Sigmoid colon (tissue), 3 donors: ENCODE data around the gene TNNC1.

ENCODE experiments used
- POLR2A ChIP-seq, 2 donors: fragments of 450-650 bp; IDR thresholded peaks; one replicate each; pipeline ENCODE4 v1.6.1; 2016; ENCODE audit warnings: antibody characterized with exemption in 2 of 2, mild to moderate bottlenecking in 2 of 2, moderate library complexity in 2 of 2
- TF ChIP-seq, protein P1 (sequence below), 4 experiments: fragments of 450-650 bp in 3 of 4; fragments of 200-600 bp in 1 of 4; IDR thresholded peaks; one replicate each; pipeline ENCODE4 v1.5.1; 2016 to 2019; ENCODE audit warnings: antibody characterized with exemption in 4 of 4, mild to moderate bottlenecking in 3 of 4, moderate library complexity in 2 of 4

DNA sequence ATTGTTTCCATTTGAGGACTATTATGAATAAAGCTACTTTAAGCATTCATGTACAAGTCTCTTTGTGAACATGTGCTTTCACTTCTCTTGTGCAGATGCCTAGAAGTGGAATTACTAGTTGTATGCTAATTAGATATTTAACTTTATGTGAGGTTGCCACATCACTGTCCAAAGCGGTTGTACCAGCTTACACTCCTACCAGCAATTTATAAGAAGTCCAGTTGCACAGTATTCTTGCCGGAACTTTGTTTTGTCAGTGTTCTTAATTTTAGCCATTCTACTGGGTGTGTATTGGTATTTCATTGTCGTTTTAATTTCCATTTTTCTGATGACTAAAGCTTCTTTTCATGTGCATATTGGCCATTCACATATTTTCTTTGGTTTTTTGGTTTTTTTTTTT lies 38.0 kb downstream of the TNNC1 start:
- TF ChIP-seq, protein P1, sequence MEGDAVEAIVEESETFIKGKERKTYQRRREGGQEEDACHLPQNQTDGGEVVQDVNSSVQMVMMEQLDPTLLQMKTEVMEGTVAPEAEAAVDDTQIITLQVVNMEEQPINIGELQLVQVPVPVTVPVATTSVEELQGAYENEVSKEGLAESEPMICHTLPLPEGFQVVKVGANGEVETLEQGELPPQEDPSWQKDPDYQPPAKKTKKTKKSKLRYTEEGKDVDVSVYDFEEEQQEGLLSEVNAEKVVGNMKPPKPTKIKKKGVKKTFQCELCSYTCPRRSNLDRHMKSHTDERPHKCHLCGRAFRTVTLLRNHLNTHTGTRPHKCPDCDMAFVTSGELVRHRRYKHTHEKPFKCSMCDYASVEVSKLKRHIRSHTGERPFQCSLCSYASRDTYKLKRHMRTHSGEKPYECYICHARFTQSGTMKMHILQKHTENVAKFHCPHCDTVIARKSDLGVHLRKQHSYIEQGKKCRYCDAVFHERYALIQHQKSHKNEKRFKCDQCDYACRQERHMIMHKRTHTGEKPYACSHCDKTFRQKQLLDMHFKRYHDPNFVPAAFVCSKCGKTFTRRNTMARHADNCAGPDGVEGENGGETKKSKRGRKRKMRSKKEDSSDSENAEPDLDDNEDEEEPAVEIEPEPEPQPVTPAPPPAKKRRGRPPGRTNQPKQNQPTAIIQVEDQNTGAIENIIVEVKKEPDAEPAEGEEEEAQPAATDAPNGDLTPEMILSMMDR (IDR thresholded peaks at IDR 0.05): no peak
- TF ChIP-seq POLR2A (IDR thresholded peaks at IDR 0.05): no peak
